Mucosa of rectum (tissue), 2 donors: ENCODE results near the gene PRR23E.

Experiments used
- H3K27ac ChIP-seq, 2 donors: one replicate each; pipeline ENCODE4 v1.7.0; 2013; ENCODE audit warnings: inconsistent platforms in 2 of 2, low read depth in 2 of 2, low read length in 2 of 2
- H3K27me3 ChIP-seq, 2 donors: one replicate each; pipeline ENCODE4 v1.7.0; 2013; ENCODE audit warnings: low read length in 2 of 2; ENCODE audit not compliant: control insufficient read depth in 2 of 2, insufficient read depth in 2 of 2
- H3K36me3 ChIP-seq, 2 donors: one replicate each; pipeline ENCODE4 v1.7.0; 2013; ENCODE audit warnings: low read length in 2 of 2; ENCODE audit not compliant: control insufficient read depth in 2 of 2, insufficient read depth in 2 of 2
- H3K4me1 ChIP-seq, 2 donors: one replicate each; pipeline ENCODE4 v1.7.0; 2013; ENCODE audit warnings: low read length in 2 of 2, mild to moderate bottlenecking in 1 of 2; ENCODE audit not compliant: control insufficient read depth in 2 of 2, insufficient read depth in 2 of 2
- H3K4me3 ChIP-seq, 2 donors: one replicate each; pipeline ENCODE4 v1.7.0; 2013; ENCODE audit warnings: low read length in 2 of 2
- H3K9ac ChIP-seq, 2 donors: one replicate each; pipeline ENCODE4 v1.7.0; 2013; ENCODE audit warnings: low read length in 2 of 2, low read depth in 1 of 2, mild to moderate bottlenecking in 1 of 2
- H3K9me3 ChIP-seq, 2 donors: one replicate each; pipeline ENCODE4 v1.7.0; 2013; ENCODE audit warnings: low read length in 2 of 2; ENCODE audit not compliant: control insufficient read depth in 2 of 2
- donor health status: healthy.
- donor health status: Normal muscosa, but diverticular disease.

Gene PRR23E

GRCh38 chr3:127224118-127224517, 31.2 kb downstream of the PRR23E start:
- Histone ChIP-seq H3K36me3 (no peaks in the 10 kb centered on the region), H3K9ac (no peak overlapping the region), H3K27me3 (peaks cover 0 to 7% of the 10 kb centered on the region in 2 donors), H3K27ac (no peak overlapping the region), H3K9me3 (no peaks in the 10 kb centered on the region), H3K4me1 (no peaks in the 10 kb centered on the region), H3K4me3 (no peak overlapping the region)

GRCh38 chr3:127226457-127226856, 33.5 kb downstream of the PRR23E start:
- Histone ChIP-seq H3K9ac (no peak overlapping the region), H3K36me3 (no peaks in the 10 kb centered on the region), H3K4me1 (no peaks in the 10 kb centered on the region), H3K4me3 (no peak overlapping the region), H3K9me3 (peaks cover 0 to 2% of the 10 kb centered on the region in 2 donors), H3K27me3 (peaks cover 0 to 6% of the 10 kb centered on the region in 2 donors), H3K27ac (no peak overlapping the region)

- H3K9me3 ChIP-seq, result peaks cover 0 to 2% of the 10 kb centered on the region in 2 donors
- H3K27me3 ChIP-seq, result peaks cover 0 to 6% of the 10 kb centered on the region in 2 donors
- H3K36me3 ChIP-seq, result no peaks in the 10 kb centered on the region
- H3K4me3 ChIP-seq, result no peak overlapping the region
- H3K27ac ChIP-seq, result no peak overlapping the region
- H3K9ac ChIP-seq, result no peak overlapping the region
- no peaks in the 10 kb centered on the region for H3K4me1 ChIP-seq
Observed at GRCh38 chr3:127226946-127227842, 34.3 kb downstream of the PRR23E start.

- no peak overlapping the region for H3K9ac ChIP-seq
- H3K4me1 ChIP-seq, result no peaks in the 10 kb centered on the region
- no peak overlapping the region for H3K4me3 ChIP-seq
- no peaks in the 10 kb centered on the region for H3K36me3 ChIP-seq
- peaks cover 0 to 6% of the 10 kb centered on the region in 2 donors for H3K27me3 ChIP-seq
- peaks cover 0 to 2% of the 10 kb centered on the region in 2 donors for H3K9me3 ChIP-seq
- H3K27ac ChIP-seq, result no peak overlapping the region
Observed at GRCh38 chr3:127228866-127229265, 35.9 kb downstream of the PRR23E start.

GRCh38 chr3:127233371-127233770, 40.4 kb downstream of the PRR23E start:
- Histone ChIP-seq H3K27ac (no peak overlapping the region), H3K4me1 (peaks cover 0 to 3% of the 10 kb centered on the region in 2 donors), H3K4me3 (no peak overlapping the region), H3K9ac (no peak overlapping the region), H3K36me3 (no peaks in the 10 kb centered on the region), H3K9me3 (peaks cover 0 to 2% of the 10 kb centered on the region in 2 donors), H3K27me3 (no peaks in the 10 kb centered on the region)

GRCh38 chr3:127234778-127235177, 41.8 kb downstream of the PRR23E start:
- no peak overlapping the region for H3K27ac ChIP-seq
- peaks cover 0 to 2% of the 10 kb centered on the region in 2 donors for H3K9me3 ChIP-seq
- no peak overlapping the region for H3K9ac ChIP-seq
- no peaks in the 10 kb centered on the region for H3K27me3 ChIP-seq
- no peaks in the 10 kb centered on the region for H3K36me3 ChIP-seq
- H3K4me3 ChIP-seq, result no peak overlapping the region
- H3K4me1 ChIP-seq, result peaks cover 0 to 3% of the 10 kb centered on the region in 2 donors

GRCh38 chr3:127235706-127236105, 42.8 kb downstream of the PRR23E start:
- Histone ChIP-seq H3K9me3 (peaks cover 0 to 2% of the 10 kb centered on the region in 2 donors), H3K27ac (no peak overlapping the region), H3K27me3 (peaks cover 2 to 3% of the 10 kb centered on the region in 2 donors), H3K9ac (no peak overlapping the region), H3K4me1 (peaks cover 0 to 3% of the 10 kb centered on the region in 2 donors), H3K36me3 (no peaks in the 10 kb centered on the region), H3K4me3 (no peak overlapping the region)

- peaks cover 0 to 3% of the 10 kb centered on the region in 2 donors for H3K9me3 ChIP-seq
- no peak overlapping the region for H3K9ac ChIP-seq
- H3K27ac ChIP-seq, result no peak overlapping the region
- H3K36me3 ChIP-seq, result no peaks in the 10 kb centered on the region
- peaks cover 0 to 3% of the 10 kb centered on the region in 2 donors for H3K4me1 ChIP-seq
- H3K27me3 ChIP-seq, result peaks cover 2 to 3% of the 10 kb centered on the region in 2 donors
- H3K4me3 ChIP-seq, result no peak overlapping the region
Observed at GRCh38 chr3:127237835-127238234, 44.9 kb downstream of the PRR23E start.

- Histone ChIP-seq H3K27me3 (peaks cover 2 to 3% of the 10 kb centered on the region in 2 donors), H3K9ac (no peak overlapping the region), H3K4me1 (peaks cover 0 to 3% of the 10 kb centered on the region in 2 donors), H3K9me3 (peaks cover 0 to 3% of the 10 kb centered on the region in 2 donors), H3K4me3 (no peak overlapping the region), H3K36me3 (no peaks in the 10 kb centered on the region), H3K27ac (no peak overlapping the region)
Observed at GRCh38 chr3:127238602-127239001, 45.7 kb downstream of the PRR23E start.

- Histone ChIP-seq H3K9ac (no peak overlapping the region), H3K4me1 (no peaks in the 10 kb centered on the region), H3K4me3 (no peak overlapping the region), H3K36me3 (no peaks in the 10 kb centered on the region), H3K27me3 (peaks cover 0 to 4% of the 10 kb centered on the region in 2 donors), H3K9me3 (peaks cover 0 to 2% of the 10 kb centered on the region in 2 donors), H3K27ac (no peak overlapping the region)
Observed at GRCh38 chr3:127247292-127247691, 54.4 kb downstream of the PRR23E start.
